Heart right ventricle (tissue), 16 donors: ENCODE results near the gene FARP2. TPM values are rescaled to one million over a fixed set of nuclear protein-coding genes. Genes with fewer than 3 reads are reported as not detected.
"Not testable (repeated sequence)": the region's sequence is repeated elsewhere in the genome, so short reads cannot be mapped to it uniquely, and the experiment has no call there.

Source experiments
- ATAC-seq, 8 donors: fragments of 200-7000 bp; cut with Tn5 transposase; one replicate each; pipeline ENCODE4 v1.9.1; 2020; ENCODE audit warnings: mild to moderate bottlenecking in 8 of 8, moderate library complexity in 8 of 8, moderate number of reproducible peaks in 1 of 8
- DNase-seq, 2 donors: peaks; one replicate each; pipeline ENCODE4 v3.0.0-alpha.2; 2020
- H3K27ac ChIP-seq, 10 donors: fragments of 200-600 bp; sonication (generic) in 2 of 10; one replicate each; pipeline versions ENCODE4 v1.5.0 to v1.8.0; 2020 to 2022; ENCODE audit warnings: mild to moderate bottlenecking in 3 of 10
- H3K27me3 ChIP-seq, 7 donors: fragments of 200-600 bp; one replicate each; pipeline ENCODE4 v1.8.0; 2021 to 2022; ENCODE audit warnings: mild to moderate bottlenecking in 2 of 7
- H3K36me3 ChIP-seq, 9 donors: fragments of 200-600 bp; sonication (generic) in 1 of 9; one replicate each; pipeline versions ENCODE4 v1.5.0 to v1.8.0; 2020 to 2022; ENCODE audit warnings: mild to moderate bottlenecking in 2 of 9
- H3K4me1 ChIP-seq, 9 donors: fragments of 200-600 bp; sonication (generic) in 1 of 9; one replicate each; pipeline versions ENCODE4 v1.5.0 to v1.8.0; 2020 to 2022; ENCODE audit warnings: mild to moderate bottlenecking in 4 of 9
- H3K4me3 ChIP-seq, 10 donors: fragments of 200-600 bp; sonication (generic) in 2 of 10; one replicate each; pipeline versions ENCODE4 v1.5.0 to v1.8.0; 2020 to 2022; ENCODE audit warnings: mild to moderate bottlenecking in 7 of 10, moderate library complexity in 2 of 10
- H3K9me3 ChIP-seq, 11 donors: fragments of 200-600 bp in 10 of 11; sonication (generic) in 2 of 11; one replicate each; pipeline versions ENCODE4 v1.5.0 to v1.8.0; 2013 to 2022; ENCODE audit warnings: mild to moderate bottlenecking in 2 of 11, control low read depth in 1 of 11, moderate library complexity in 1 of 11
- CTCF ChIP-seq, 9 donors: fragments of 200-600 bp; sonication (generic) in 2 of 9; IDR thresholded peaks; one replicate each; pipeline versions ENCODE4 v1.5.0 to v1.8.0; 2021 to 2022; ENCODE audit warnings: antibody characterized with exemption in 9 of 9, mild to moderate bottlenecking in 5 of 9, moderate library complexity in 1 of 9
- WGBS, 2 donors: extraction: QIAGEN DNeasy Blood & Tissue Kit; methylation state at CpG; one replicate each; pipeline ENCODE4 v1.1.7; 2013; ENCODE audit warnings: inconsistent platforms in 1 of 2; 5-methylcytosine and 5-hydroxymethylcytosine counted together
- intact Hi-C, 10 donors: fragments of 100-400 bp; cut with DNase I; formaldehyde crosslinking; loops; one replicate each; pipeline versions ENCODE4 v1.11.1 to v1.14.2; 2022
- polyA plus RNA-seq, 2 donors: library from polyadenylated mRNA; stranded (reverse); fragments of 200-250 nt; gene quantifications; one replicate each; pipeline ENCODE4 v1.2.3, GENCODE V29; 2013
- total RNA-seq, 10 donors: library from RNA; stranded (reverse); fragmentation: NEBNext Ultra II Directional in 3 of 10; extraction: Animal tissue kit (Norgen Biotek cat#: 25700) in 3 of 10; gene quantifications; one replicate each; pipeline versions ENCODE4 v1.2.1 to v1.2.4, GENCODE V29; 2021 to 2023
- donor health status: Arrhythmogenic right ventricular cardiomyopathy.
- donor health status: ischemic (EF 13 %, LVEDD 7.1; RV severe dilation, severe dysfunction).
- donor health status: healthy with polysubstance abuse.
- donor health status: DM: no; HTN: yes; CAD: no.
- donor health status: DM: no; HTN: no; CAD: no.
- donor health status: ischemic (EF 25% LVEDD 6.9; RV normal size, moderate dysfunction).
- donor health status: ischemic (EF 25% LVEDD 5.7; RV mildly dilated, moderate dysfunction).
- donor health status: healthy.
- donor health status: DM: yes; HTN: yes; CAD: no.
- donor health status: Ischemic cardiomyopathy.
- donor health status: ischemic (EF 35%, LVEDD 5.7; RV mildly dilated, moderate dysfunction).
- donor health status: nonischemic (EF 11% LVEDD 7.7; RV severe dilation, severe dysfunction).
- donor health status: DM: yes; HTN: yes; CAD: no.
- donor health status: PGD.
- donor health status: ischemic (EF 29% LVEDD 5.4; RV normal size, mild dysfunction).
- donor health status: nonischemic (EF 23%, LVEDD 6.1; RV moderate dilation, normal function).

Gene FARP2
- total and polyA plus RNA-seq, 12 donors = 7.1 to 23.6 (median 19.3) TPM

GRCh38 chr2:241366678-241367077 lies 10.6 kb downstream of the FARP2 start:
- no peak overlapping the region for H3K4me3 ChIP-seq
- no peaks in the 10 kb centered on the region for H3K27me3 ChIP-seq
- peaks cover 0 to 25% (median 0%) of the 10 kb centered on the region in 9 donors for H3K4me1 ChIP-seq
- TF ChIP-seq CTCF (IDR thresholded peaks at IDR 0.05) = no peak
- ATAC-seq (no peak), DNase-seq (no peak)
- peaks cover 0 to 5% (median 0%) of the 10 kb centered on the region in 9 donors for H3K36me3 ChIP-seq
- H3K27ac ChIP-seq = no peak overlapping the region
- intact Hi-C loops = no loop called here
- no peaks in the 10 kb centered on the region for H3K9me3 ChIP-seq
- 95 to 98% methylated on average over 2 of the region's 2 CpGs for WGBS, 2 donors

GRCh38 chr2:241368643-241369042 lies 12.6 kb downstream of the FARP2 start:
- no peak for TF ChIP-seq CTCF (IDR thresholded peaks at IDR 0.05)
- intact Hi-C loops = no loop called here
- no peak overlapping the region for H3K4me3 ChIP-seq
- WGBS, 2 donors = 92 to 93% methylated on average over 3 of the region's 3 CpGs
- DNase-seq (no peak), ATAC-seq (no peak)
- H3K36me3 ChIP-seq = peaks cover 0 to 12% (median 3%) of the 10 kb centered on the region in 9 donors
- H3K4me1 ChIP-seq = peaks cover 0 to 29% (median 0%) of the 10 kb centered on the region in 9 donors
- H3K9me3 ChIP-seq = no peaks in the 10 kb centered on the region
- no peaks in the 10 kb centered on the region for H3K27me3 ChIP-seq
- H3K27ac ChIP-seq = no peak overlapping the region

GRCh38 chr2:241372361-241372992 lies 16.4 kb downstream of the FARP2 start:
- Histone ChIP-seq H3K27ac (peak overlapping the region in 2 of 10 donors; percentile 17 to 27), H3K36me3 (peaks cover 0 to 35% (median 0%) of the 10 kb centered on the region in 9 donors), H3K4me3 (no peak overlapping the region), H3K9me3 (no peaks in the 10 kb centered on the region), H3K4me1 (peaks cover 0 to 19% (median 0%) of the 10 kb centered on the region in 9 donors), H3K27me3 (no peaks in the 10 kb centered on the region)
- TF ChIP-seq CTCF (IDR thresholded peaks at IDR 0.05) = no peak
- DNase-seq (no peak), ATAC-seq (peak in 3 of 8 donors; percentile 16 to 52 (median 26))
- intact Hi-C loops = no loop called here
- WGBS, 2 donors = 63 to 75% methylated on average over 11 of the region's 11 CpGs

GRCh38 chr2:241373446-241373845 lies 17.4 kb downstream of the FARP2 start:
- WGBS, 2 donors = 93% methylated on average over 3 of the region's 3 CpGs
- DNase-seq = no peak
- TF ChIP-seq CTCF (IDR thresholded peaks at IDR 0.05) = no peak
- H3K27me3 ChIP-seq = no peaks in the 10 kb centered on the region
- no peak overlapping the region for H3K27ac ChIP-seq
- no peak for ATAC-seq
- intact Hi-C loops = no loop called here
- no peak overlapping the region for H3K4me3 ChIP-seq
- no peaks in the 10 kb centered on the region for H3K9me3 ChIP-seq
- peaks cover 0 to 20% (median under 1%) of the 10 kb centered on the region in 9 donors for H3K4me1 ChIP-seq
- H3K36me3 ChIP-seq = peaks cover 0 to 35% (median 0%) of the 10 kb centered on the region in 9 donors

GRCh38 chr2:241373906-241374305 lies 17.8 kb downstream of the FARP2 start:
- DNase-seq, H3K27me3 ChIP-seq, ATAC-seq, H3K9me3 ChIP-seq, H3K27ac ChIP-seq, intact Hi-C loops, H3K4me3 ChIP-seq: not testable (repeated sequence)
- Histone ChIP-seq H3K36me3 (peaks cover 0 to 35% (median 0%) of the 10 kb centered on the region in 9 donors), H3K4me1 (peaks cover 0 to 24% (median 5%) of the 10 kb centered on the region in 9 donors)
- 95 to 98% methylated on average over 6 of the region's 6 CpGs for WGBS, 2 donors
